Neutrophil (primary cell): ENCODE measurements around the gene TRIM71.
"Not testable (repeated sequence)": the region's sequence is repeated elsewhere in the genome, so short reads cannot be mapped to it uniquely, and the experiment has no call there.

Experiments
- H3K27ac ChIP-seq: fragments of 200-600 bp; sonication (generic); 2 replicates; pipeline ENCODE4 v1.5.1; 2016; ENCODE audit warnings: mild to moderate bottlenecking, moderate library complexity
- H3K27me3 ChIP-seq: fragments of 200-600 bp; sonication (generic); 2 replicates; pipeline ENCODE4 v1.6.0; 2016; ENCODE audit warnings: mild to moderate bottlenecking
- H3K36me3 ChIP-seq: fragments of 200-600 bp; sonication (generic); 2 replicates; pipeline ENCODE4 v1.5.1; 2017
- H3K4me1 ChIP-seq, 2 experiments: fragments of 200-600 bp in 1 of 2; sonication (generic) in 1 of 2; 1 replicate in 1 of 2; 2 replicates in 1 of 2; pipeline versions ENCODE4 v1.5.1 to v1.6.1; 2013 to 2016; ENCODE audit warnings: low read depth in 1 of 2, low read length in 1 of 2, mild to moderate bottlenecking in 1 of 2, moderate library complexity in 1 of 2; ENCODE audit not compliant: control insufficient read depth in 1 of 2, insufficient read depth in 1 of 2
- H3K4me3 ChIP-seq, 2 experiments: fragments of 200-600 bp in 1 of 2; sonication (generic) in 1 of 2; 1 replicate in 1 of 2; 2 replicates in 1 of 2; pipeline ENCODE4 v1.5.1; 2013 to 2016; ENCODE audit warnings: low read depth in 1 of 2, low read length in 1 of 2, mild to moderate bottlenecking in 1 of 2, moderate library complexity in 1 of 2
- H3K9me3 ChIP-seq: fragments of 200-600 bp; sonication (generic); 2 replicates; pipeline ENCODE4 v1.5.1; 2016
- CTCF ChIP-seq: fragments of 200-600 bp; sonication (generic); IDR thresholded peaks from 2 replicates; pipeline ENCODE4 v1.5.1; 2016; ENCODE audit warnings: antibody characterized with exemption

TRIM71 gene

GRCh38 chr3:32782407-32782806 is 35.4 kb upstream of the TRIM71 start:
- Histone ChIP-seq H3K9me3 (no peaks in the 10 kb centered on the region), H3K36me3 (no peaks in the 10 kb centered on the region), H3K4me1 (peaks cover 34 to 39% of the 10 kb centered on the region in 2 experiments), H3K27me3 (peaks cover 20% of the 10 kb centered on the region), H3K4me3 (no peak overlapping the region), H3K27ac (no peak overlapping the region)
- no peak for TF ChIP-seq CTCF

GRCh38 chr3:32791833-32792232 is 26.0 kb upstream of the TRIM71 start:
- Histone ChIP-seq H3K27ac (no peak overlapping the region), H3K4me3 (no peak overlapping the region), H3K4me1 (no peaks in the 10 kb centered on the region), H3K27me3 (no peaks in the 10 kb centered on the region), H3K36me3 (no peaks in the 10 kb centered on the region), H3K9me3 (no peaks in the 10 kb centered on the region)
- no peak for TF ChIP-seq CTCF

- H3K4me1 ChIP-seq, result no peaks in the 10 kb centered on the region
- H3K4me3 ChIP-seq, result no peak overlapping the region
- H3K27ac ChIP-seq, result no peak overlapping the region
- H3K36me3 ChIP-seq, result no peaks in the 10 kb centered on the region
- TF ChIP-seq CTCF, result no peak
- no peaks in the 10 kb centered on the region for H3K9me3 ChIP-seq
- no peaks in the 10 kb centered on the region for H3K27me3 ChIP-seq
Observed at GRCh38 chr3:32794487-32795308, 23.1 kb upstream of the TRIM71 start.

- not testable (repeated sequence) for H3K4me1 ChIP-seq, H3K27me3 ChIP-seq, H3K36me3 ChIP-seq, H3K27ac ChIP-seq, H3K4me3 ChIP-seq, H3K9me3 ChIP-seq
Observed at GRCh38 chr3:32796384-32796950, 21.3 kb upstream of the TRIM71 start.

- Histone ChIP-seq H3K4me1 (no peaks in the 10 kb centered on the region), H3K9me3 (no peaks in the 10 kb centered on the region), H3K27ac (no peak overlapping the region), H3K4me3 (no peak overlapping the region), H3K27me3 (no peaks in the 10 kb centered on the region), H3K36me3 (no peaks in the 10 kb centered on the region)
- no peak for TF ChIP-seq CTCF
Observed at GRCh38 chr3:32797776-32798175, 20.0 kb upstream of the TRIM71 start.

GRCh38 chr3:32801440-32801839 is 16.4 kb upstream of the TRIM71 start:
- H3K27me3 ChIP-seq, H3K4me3 ChIP-seq, H3K4me1 ChIP-seq: not testable (repeated sequence)

More at GRCh38 chr3:32801440-32801839, 16.4 kb upstream of the TRIM71 start:
- H3K36me3 ChIP-seq, H3K27ac ChIP-seq, H3K9me3 ChIP-seq: not testable (repeated sequence)
